ENCODE measurements around the gene ZNF346.
"Not testable (repeated sequence)": the region's sequence is repeated elsewhere in the genome, so short reads cannot be mapped to it uniquely, and the experiment has no call there.

Gene ZNF346

GRCh38 chr5:176998828-176999227 is 23.7 kb upstream of the ZNF346 start:
- H3K9me3 Mint-ChIP-seq = peaks cover 6% of the 10 kb centered on the region
- CTCF ChIA-PET = no interaction called here
- H3K27ac Mint-ChIP-seq = no peak overlapping the region
- no peaks in the 10 kb centered on the region for H3K27me3 Mint-ChIP-seq
- DNase-seq = no peak
- peaks cover 26% of the 10 kb centered on the region for H3K36me3 Mint-ChIP-seq
- H3K4me3 Mint-ChIP-seq = no peak overlapping the region
- peaks cover 36% of the 10 kb centered on the region for H3K4me1 Mint-ChIP-seq

GRCh38 chr5:176999526-176999925 is 23.0 kb upstream of the ZNF346 start:
- H3K4me1 Mint-ChIP-seq = peaks cover 40% of the 10 kb centered on the region
- H3K9me3 Mint-ChIP-seq, H3K4me3 Mint-ChIP-seq, H3K27ac Mint-ChIP-seq, H3K27me3 Mint-ChIP-seq, CTCF ChIA-PET, DNase-seq: not testable (repeated sequence)
- peaks cover 27% of the 10 kb centered on the region for H3K36me3 Mint-ChIP-seq

DNA sequence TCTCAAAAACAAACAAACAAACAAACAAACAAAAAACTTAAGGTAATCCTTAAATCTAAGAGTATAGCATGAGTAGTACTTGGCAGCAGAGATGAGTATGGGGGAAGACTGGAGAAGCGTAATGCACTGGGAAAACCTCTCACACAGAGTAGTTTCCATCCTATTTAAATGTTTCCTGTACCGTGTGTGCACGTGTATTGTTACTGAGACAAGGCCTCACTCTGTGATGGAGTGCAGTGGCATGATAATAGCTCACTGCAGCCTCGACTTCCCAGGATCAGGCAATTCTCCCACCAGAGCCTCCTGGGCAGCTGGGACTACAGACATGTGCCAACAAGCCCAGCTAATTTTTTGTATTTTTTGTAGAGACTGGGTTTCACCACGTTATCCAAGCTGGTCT is 18.8 kb upstream of the ZNF346 start:
- CTCF ChIA-PET = no interaction called here
- no peak overlapping the region for H3K4me3 Mint-ChIP-seq
- no peak overlapping the region for H3K27ac Mint-ChIP-seq
- H3K4me1 Mint-ChIP-seq = peaks cover 33% of the 10 kb centered on the region
- no peak for DNase-seq
- no peaks in the 10 kb centered on the region for H3K27me3 Mint-ChIP-seq
- H3K9me3 Mint-ChIP-seq = no peaks in the 10 kb centered on the region
- peaks cover 33% of the 10 kb centered on the region for H3K36me3 Mint-ChIP-seq

DNA sequence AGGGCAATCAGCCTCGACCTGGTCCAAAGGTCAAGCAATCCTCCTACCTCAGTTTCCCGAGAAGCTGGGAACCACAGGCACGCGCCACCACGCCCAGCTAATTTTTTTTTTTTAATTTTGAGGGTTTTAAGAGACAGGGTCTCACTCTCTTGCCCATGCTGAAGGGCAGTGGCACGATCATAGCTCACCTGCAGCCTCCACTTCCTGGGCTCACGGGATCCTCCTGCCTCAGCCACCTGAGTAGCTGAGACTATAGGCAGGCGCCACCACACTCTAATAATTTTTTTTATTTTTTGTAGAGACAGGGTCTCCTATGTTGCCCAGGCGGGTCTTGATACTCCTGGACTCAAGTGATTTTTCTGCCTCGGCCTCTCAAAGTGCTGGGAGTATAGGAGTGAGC is 17.5 kb upstream of the ZNF346 start:
- no peaks in the 10 kb centered on the region for H3K27me3 Mint-ChIP-seq
- H3K27ac Mint-ChIP-seq = peak overlapping the region; percentile 95
- no peaks in the 10 kb centered on the region for H3K9me3 Mint-ChIP-seq
- peaks cover 33% of the 10 kb centered on the region for H3K4me1 Mint-ChIP-seq
- CTCF ChIA-PET = interaction anchor here (0.5 to 1.4 kb wide), 6 partner anchors 8 to 578 kb away, joined by 3 to 5 read pairs (median 4); no protein-coding TSS in a partner anchor
- H3K4me3 Mint-ChIP-seq = peak overlapping the region; percentile 91
- DNase-seq = no peak
- peaks cover 27% of the 10 kb centered on the region for H3K36me3 Mint-ChIP-seq

GRCh38 chr5:177005619-177006264 is 16.8 kb upstream of the ZNF346 start:
- Mint-ChIP-seq H3K27ac (peak overlapping the region; percentile 95), H3K36me3 (peaks cover 21% of the 10 kb centered on the region), H3K27me3 (no peaks in the 10 kb centered on the region), H3K4me3 (peak overlapping the region; percentile 91), H3K9me3 (no peaks in the 10 kb centered on the region), H3K4me1 (peaks cover 33% of the 10 kb centered on the region)
- CTCF ChIA-PET = interaction anchor here (0.5 to 1.5 kb wide), 9 partner anchors 9 to 348 kb away, joined by 3 to 5 read pairs (median 3); no protein-coding TSS in a partner anchor
- DNase-seq = peak; percentile 71

- CTCF ChIA-PET = interaction anchor here (0.8 to 1.5 kb wide), 8 partner anchors 8 to 349 kb away, joined by 3 to 5 read pairs (median 3); no protein-coding TSS in a partner anchor
- peaks cover 30% of the 10 kb centered on the region for H3K4me1 Mint-ChIP-seq
Measured at GRCh38 chr5:177006265-177006972, 16.1 kb upstream of the ZNF346 start, which contains the start of gene UIMC1. Gene UIMC1, minus strand, starts transcription at chr5:177006779. Its CDS starts 24,164 bp downstream, at chr5:176982615.

GRCh38 chr5:177008716-177009115 is 13.8 kb upstream of the ZNF346 start:
- Mint-ChIP-seq H3K36me3 (peaks cover 16% of the 10 kb centered on the region), H3K9me3 (no peaks in the 10 kb centered on the region), H3K27ac (no peak overlapping the region), H3K4me3 (no peak overlapping the region), H3K4me1 (peaks cover 26% of the 10 kb centered on the region), H3K27me3 (no peaks in the 10 kb centered on the region)
- CTCF ChIA-PET = interaction anchor here (0.8 kb wide), 1 partner anchor 13 kb away, joined by 3 read pairs; the partner anchor contains the start of gene ZNF346
- DNase-seq = no peak

More at GRCh38 chr5:177006265-177006972, 16.1 kb upstream of the ZNF346 start, which contains the start of gene UIMC1:
- H3K36me3 Mint-ChIP-seq = peaks cover 16% of the 10 kb centered on the region
- peak within 1 kb of the TSS; percentile 91 for H3K4me3 Mint-ChIP-seq
- DNase-seq = peak; percentile 92
- peak within 1 kb of the TSS; percentile 95 for H3K27ac Mint-ChIP-seq
- H3K27me3 Mint-ChIP-seq = no peaks in the 10 kb centered on the region
- H3K9me3 Mint-ChIP-seq = no peaks in the 10 kb centered on the region

- DNase-seq = no peak
- H3K27ac Mint-ChIP-seq = no peak overlapping the region
- CTCF ChIA-PET = interaction anchor here (2.0 kb wide), 1 partner anchor 12 kb away, joined by 4 read pairs; the partner anchor contains the start of gene ZNF346
- H3K4me3 Mint-ChIP-seq = no peak overlapping the region
- peaks cover 12% of the 10 kb centered on the region for H3K36me3 Mint-ChIP-seq
- no peaks in the 10 kb centered on the region for H3K27me3 Mint-ChIP-seq
- peaks cover 16% of the 10 kb centered on the region for H3K4me1 Mint-ChIP-seq
- no peaks in the 10 kb centered on the region for H3K9me3 Mint-ChIP-seq
Measured at GRCh38 chr5:177010153-177010552, 12.3 kb upstream of the ZNF346 start.

DNA sequence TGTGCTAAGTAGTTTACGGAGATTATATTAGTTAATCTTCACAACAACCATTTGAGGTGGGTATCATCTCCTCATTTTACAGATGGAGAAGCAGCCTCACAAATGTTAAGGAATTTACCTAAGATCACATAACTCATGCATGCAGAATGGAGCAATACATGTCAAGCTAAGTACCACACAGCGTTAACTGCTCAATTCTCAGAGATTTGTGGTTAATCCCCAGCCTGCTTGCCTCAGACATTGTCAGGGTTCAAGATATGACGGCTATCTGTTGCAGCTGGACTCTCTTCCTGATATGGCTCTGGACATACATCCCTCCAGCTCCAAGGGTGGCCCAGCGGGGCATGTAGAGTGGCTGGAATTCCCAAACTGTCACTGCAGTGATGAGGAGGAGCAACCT is 7.3 kb upstream of the ZNF346 start:
- no peak for DNase-seq
- Mint-ChIP-seq H3K9me3 (no peaks in the 10 kb centered on the region), H3K27me3 (no peaks in the 10 kb centered on the region), H3K27ac (no peak overlapping the region), H3K4me1 (peaks cover 4% of the 10 kb centered on the region), H3K36me3 (no peaks in the 10 kb centered on the region), H3K4me3 (no peak overlapping the region)
- CTCF ChIA-PET = interaction anchor here (1.4 kb wide), 1 partner anchor 9 kb away, joined by 3 read pairs; no protein-coding TSS in a partner anchor

DNA sequence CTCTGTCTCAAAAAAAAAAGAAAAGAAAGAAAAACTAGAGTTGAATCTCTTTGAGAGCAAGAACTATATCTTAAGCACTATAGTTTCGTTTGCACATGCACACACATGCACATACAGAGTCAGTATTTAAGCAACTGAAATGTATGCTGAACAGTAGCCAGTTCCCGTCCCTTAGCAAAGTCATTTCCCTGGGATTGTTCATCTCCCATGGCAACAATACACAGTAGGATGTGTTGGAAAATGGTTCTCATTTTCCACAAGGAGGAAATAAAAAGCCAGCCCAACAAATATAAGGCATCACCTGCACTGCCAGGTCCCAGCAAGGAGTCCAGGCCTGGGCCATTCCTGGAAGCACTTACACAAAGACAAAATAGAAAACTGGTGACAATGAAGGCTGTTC is 4.2 kb upstream of the ZNF346 start:
- CTCF ChIA-PET = interaction anchor here (1.6 kb wide), 1 partner anchor 12 kb away, joined by 3 read pairs; the partner anchor contains the start of gene UIMC1
- peaks cover 22% of the 10 kb centered on the region for H3K4me1 Mint-ChIP-seq
- no peaks in the 10 kb centered on the region for H3K9me3 Mint-ChIP-seq
- H3K27ac Mint-ChIP-seq = no peak overlapping the region
- no peak overlapping the region for H3K4me3 Mint-ChIP-seq
- no peaks in the 10 kb centered on the region for H3K36me3 Mint-ChIP-seq
- no peaks in the 10 kb centered on the region for H3K27me3 Mint-ChIP-seq
- no peak for DNase-seq

GRCh38 chr5:177020033-177020432 is 2.5 kb upstream of the ZNF346 start:
- H3K36me3 Mint-ChIP-seq = peaks cover 6% of the 10 kb centered on the region
- H3K27ac Mint-ChIP-seq = no peak overlapping the region
- peaks cover 33% of the 10 kb centered on the region for H3K4me1 Mint-ChIP-seq
- H3K4me3 Mint-ChIP-seq = no peak overlapping the region
- no peaks in the 10 kb centered on the region for H3K9me3 Mint-ChIP-seq
- DNase-seq = no peak
- H3K27me3 Mint-ChIP-seq = no peaks in the 10 kb centered on the region
- CTCF ChIA-PET = interaction anchor here (1.1 to 1.6 kb wide), 4 partner anchors 13 to 359 kb away, joined by 3 to 4 read pairs (median 3); partner anchors contain the start of gene UIMC1

DNA sequence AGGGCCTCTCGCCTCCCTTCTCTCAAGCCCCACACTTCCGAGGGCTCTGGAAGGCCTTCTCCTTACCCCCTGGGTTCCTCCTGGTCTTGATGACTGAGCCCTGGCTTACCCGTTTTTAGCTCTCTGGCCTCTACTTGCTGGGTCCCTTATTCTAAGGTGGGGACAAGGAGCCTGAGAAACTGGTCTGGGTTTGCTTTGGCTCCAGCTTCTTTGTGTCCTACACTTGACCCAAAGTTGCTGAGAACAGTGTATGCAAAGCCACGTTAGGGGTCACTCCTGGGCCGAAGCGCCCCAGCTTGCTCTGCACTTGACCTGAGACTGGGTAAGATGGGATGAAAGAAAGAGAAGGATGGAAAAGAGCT is 788 bp downstream of the ZNF346 start:
- DNase-seq = no peak
- H3K36me3 Mint-ChIP-seq = peaks cover 18% of the 10 kb centered on the region

DNA sequence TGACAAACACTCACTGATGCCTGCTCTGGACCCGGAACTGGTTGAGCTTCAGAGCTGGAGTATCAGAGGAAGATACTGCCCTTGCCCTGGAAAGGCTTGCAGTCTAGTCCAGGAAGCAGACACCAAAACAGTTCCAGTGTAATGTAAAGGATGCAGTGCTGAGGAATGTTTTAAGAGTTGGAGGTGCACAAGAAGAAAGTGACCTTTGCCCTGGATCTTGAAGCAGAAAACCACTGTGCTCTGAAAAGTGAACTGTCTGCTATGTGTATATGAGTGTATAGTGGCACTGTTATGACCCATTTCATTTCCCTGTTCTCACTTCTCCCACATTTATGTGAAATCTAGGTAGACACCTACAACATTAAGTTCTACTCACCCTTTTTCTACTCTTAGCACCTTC is 2.1 kb downstream of the ZNF346 start:
- CTCF ChIA-PET = no interaction called here
- Mint-ChIP-seq H3K4me3 (peak overlapping the region; percentile 29), H3K27ac (no peak overlapping the region), H3K36me3 (peaks cover 24% of the 10 kb centered on the region), H3K9me3 (no peaks in the 10 kb centered on the region), H3K4me1 (peaks cover 44% of the 10 kb centered on the region), H3K27me3 (no peaks in the 10 kb centered on the region)
- no peak for DNase-seq

More for the DNA sequence above, 788 bp downstream of the ZNF346 start:
- peak overlapping the region; percentile 89 for H3K27ac Mint-ChIP-seq
- peak overlapping the region; percentile 92 for H3K4me3 Mint-ChIP-seq
- CTCF ChIA-PET = interaction anchor here (0.6 to 1.3 kb wide), 2 partner anchors 49 to 406 kb away, joined by 3 to 5 read pairs; no protein-coding TSS in a partner anchor
- H3K27me3 Mint-ChIP-seq = no peaks in the 10 kb centered on the region
- peaks cover 44% of the 10 kb centered on the region for H3K4me1 Mint-ChIP-seq
- H3K9me3 Mint-ChIP-seq = no peaks in the 10 kb centered on the region

GRCh38 chr5:177025101-177025601 is 2.7 kb downstream of the ZNF346 start:
- CTCF ChIA-PET = no interaction called here
- no peak for DNase-seq
- no peak overlapping the region for H3K4me3 Mint-ChIP-seq
- no peaks in the 10 kb centered on the region for H3K27me3 Mint-ChIP-seq
- peaks cover 27% of the 10 kb centered on the region for H3K36me3 Mint-ChIP-seq
- H3K27ac Mint-ChIP-seq = no peak overlapping the region
- no peaks in the 10 kb centered on the region for H3K9me3 Mint-ChIP-seq
- peaks cover 44% of the 10 kb centered on the region for H3K4me1 Mint-ChIP-seq

All from activated naive CD4-positive, alpha-beta T cell treated with anti-CD3 and anti-CD28 coated beads, Interleukin-2, amount 10 ng/mL, durations not matched to agents 7 days and 5 days (primary cell).